Activated CD4-positive, alpha-beta T cell treated with anti-CD3 and anti-CD28 coated beads, Interleukin-10, Interleukin-2, amounts not matched to agents 100 ng/mL and 50 ng/mL, durations not matched to agents 16 hours and 8 hours (primary cell): ENCODE results near the gene NACA2.
A peak's percentile ranks its signal among the peaks of the same experiment; 100 is the strongest.
"Not testable (repeated sequence)": the region's sequence is repeated elsewhere in the genome, so short reads cannot be mapped to it uniquely, and the experiment has no call there.

Source experiments
- DNase-seq: peaks from one replicate; pipeline ENCODE4 v3.0.0-alpha.2; 2020

NACA2 gene

GRCh38 chr17:61591018-61591417, at the start of gene NACA2:
Gene NACA2, minus strand, starts transcription at chr17:61591219. Its CDS starts 39 bp downstream, at chr17:61591180.
- DNase-seq = no peak

- DNase-seq = no peak
Observed at GRCh38 chr17:61639818-61640217, 48.8 kb upstream of the NACA2 start.

- DNase-seq = no peak
Observed at GRCh38 chr17:61638087-61638486, 47.1 kb upstream of the NACA2 start.

GRCh38 chr17:61635913-61636432, 45.0 kb upstream of the NACA2 start:
- peak; percentile 68 for DNase-seq

GRCh38 chr17:61634942-61635538, 44.0 kb upstream of the NACA2 start:
- no peak for DNase-seq

- no peak for DNase-seq
Observed at GRCh38 chr17:61634011-61634539, 43.1 kb upstream of the NACA2 start.

- DNase-seq = no peak
Observed at GRCh38 chr17:61632826-61633225, 41.8 kb upstream of the NACA2 start.

GRCh38 chr17:61631800-61632199, 40.8 kb upstream of the NACA2 start:
- DNase-seq = no peak

- not testable (repeated sequence) for DNase-seq
Observed at GRCh38 chr17:61628158-61628557, 37.1 kb upstream of the NACA2 start.

GRCh38 chr17:61627658-61628057, 36.6 kb upstream of the NACA2 start:
- no peak for DNase-seq

- DNase-seq = no peak
Observed at GRCh38 chr17:61627125-61627524, 36.1 kb upstream of the NACA2 start.

- DNase-seq = no peak
Observed at GRCh38 chr17:61625564-61625963, 34.5 kb upstream of the NACA2 start.

GRCh38 chr17:61624951-61625350, 33.9 kb upstream of the NACA2 start:
- no peak for DNase-seq

GRCh38 chr17:61621317-61621716, 30.3 kb upstream of the NACA2 start:
- no peak for DNase-seq

- DNase-seq = no peak
Observed at GRCh38 chr17:61619953-61620352, 28.9 kb upstream of the NACA2 start.

GRCh38 chr17:61619493-61619892, 28.5 kb upstream of the NACA2 start:
- no peak for DNase-seq

- no peak for DNase-seq
Observed at GRCh38 chr17:61618950-61619349, 27.9 kb upstream of the NACA2 start.

- no peak for DNase-seq
Observed at GRCh38 chr17:61617330-61617729, 26.3 kb upstream of the NACA2 start.

GRCh38 chr17:61616783-61617182, 25.8 kb upstream of the NACA2 start:
- DNase-seq = no peak

GRCh38 chr17:61614219-61614618, 23.2 kb upstream of the NACA2 start:
- DNase-seq = no peak

- DNase-seq = no peak
Observed at GRCh38 chr17:61611323-61611722, 20.3 kb upstream of the NACA2 start.

- no peak for DNase-seq
Observed at GRCh38 chr17:61605692-61606091, 14.7 kb upstream of the NACA2 start.

GRCh38 chr17:61601297-61601696, 10.3 kb upstream of the NACA2 start:
- DNase-seq = no peak

GRCh38 chr17:61600621-61601020, 9.6 kb upstream of the NACA2 start:
- no peak for DNase-seq

GRCh38 chr17:61599608-61600007, 8.6 kb upstream of the NACA2 start:
- DNase-seq = no peak
